HG03097 (cell line): ENCODE results near the gene HSDL1.

Experiments
- ATAC-seq: cut with Tn5 transposase; IDR thresholded peaks from one replicate; pipeline ENCODE4 v1.9.1; 2021; ENCODE audit not compliant: unreplicated experiment, low FRiP score

Gene HSDL1

DNA sequence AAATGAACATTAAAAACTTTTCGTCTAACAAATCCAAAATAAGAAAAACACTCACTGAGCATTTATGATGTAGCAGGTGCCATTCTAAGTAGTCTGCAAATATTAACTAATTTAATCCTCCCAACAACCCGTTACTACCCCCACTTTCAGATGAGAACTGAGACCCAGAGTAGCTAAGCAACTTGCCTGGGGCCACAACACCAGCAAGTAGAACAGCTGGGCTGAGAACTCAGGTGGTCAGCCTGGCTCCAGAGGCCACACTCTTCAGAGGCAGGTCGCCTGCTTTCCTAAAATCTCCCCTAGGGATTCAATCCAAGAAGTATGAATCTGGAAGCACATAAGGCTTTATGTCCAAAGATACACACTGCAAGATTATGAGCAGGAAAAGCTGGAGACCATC is 34.5 kb downstream of the HSDL1 start:
- no peak for ATAC-seq

DNA sequence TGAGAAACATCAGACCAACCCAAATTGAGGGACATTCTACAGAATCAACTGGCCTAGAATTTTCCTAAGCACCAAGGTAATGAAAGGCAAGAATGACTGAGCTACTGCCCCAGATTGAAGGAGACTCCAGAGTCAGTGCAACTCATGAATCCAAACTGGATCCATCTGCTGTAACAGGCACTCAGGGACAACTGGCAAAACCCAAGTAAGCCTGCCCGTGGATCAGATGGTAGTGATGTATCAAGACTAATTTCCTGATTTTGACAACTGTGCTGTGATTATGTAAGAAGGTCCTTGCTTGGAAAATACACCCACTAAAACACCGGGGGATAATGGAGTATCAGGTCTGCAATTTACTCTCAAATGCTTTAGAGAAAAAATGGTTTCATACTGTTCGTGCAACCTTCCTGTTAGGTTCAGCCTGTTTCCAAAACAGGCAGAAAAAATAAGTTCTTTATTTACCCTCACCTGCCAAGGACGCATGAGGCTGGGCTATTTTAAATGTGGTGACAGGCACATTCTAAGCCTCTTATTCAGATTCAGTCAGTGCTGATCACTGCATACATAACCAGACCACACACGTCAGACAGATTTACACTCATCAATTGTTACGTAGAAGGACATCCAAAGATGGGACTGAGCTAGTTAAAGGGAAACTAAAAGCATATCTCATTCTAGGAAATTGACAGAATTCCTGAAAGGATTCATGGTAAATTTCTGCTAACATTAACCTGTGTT is 35.2 kb downstream of the HSDL1 start:
- ATAC-seq, result no peak

DNA sequence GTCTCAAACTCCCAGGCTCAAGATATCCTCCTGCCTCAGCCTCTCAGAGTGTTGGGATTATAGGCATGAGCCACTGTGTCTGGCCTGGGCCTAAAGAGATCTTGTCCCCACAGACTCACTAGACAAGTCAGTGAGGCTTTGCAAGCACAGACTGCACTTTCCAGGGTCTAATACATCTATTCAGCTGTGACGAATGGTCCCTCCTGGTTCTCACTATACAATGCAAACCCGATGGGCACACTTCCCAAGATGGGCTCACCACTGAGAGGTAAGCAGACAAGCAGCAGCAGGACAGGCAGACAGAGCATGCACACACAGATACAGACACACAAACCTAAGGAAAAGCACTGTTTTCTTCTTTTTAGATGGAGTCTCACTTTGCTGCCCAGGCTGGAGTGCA is 37.1 kb downstream of the HSDL1 start:
- ATAC-seq, result no peak

DNA sequence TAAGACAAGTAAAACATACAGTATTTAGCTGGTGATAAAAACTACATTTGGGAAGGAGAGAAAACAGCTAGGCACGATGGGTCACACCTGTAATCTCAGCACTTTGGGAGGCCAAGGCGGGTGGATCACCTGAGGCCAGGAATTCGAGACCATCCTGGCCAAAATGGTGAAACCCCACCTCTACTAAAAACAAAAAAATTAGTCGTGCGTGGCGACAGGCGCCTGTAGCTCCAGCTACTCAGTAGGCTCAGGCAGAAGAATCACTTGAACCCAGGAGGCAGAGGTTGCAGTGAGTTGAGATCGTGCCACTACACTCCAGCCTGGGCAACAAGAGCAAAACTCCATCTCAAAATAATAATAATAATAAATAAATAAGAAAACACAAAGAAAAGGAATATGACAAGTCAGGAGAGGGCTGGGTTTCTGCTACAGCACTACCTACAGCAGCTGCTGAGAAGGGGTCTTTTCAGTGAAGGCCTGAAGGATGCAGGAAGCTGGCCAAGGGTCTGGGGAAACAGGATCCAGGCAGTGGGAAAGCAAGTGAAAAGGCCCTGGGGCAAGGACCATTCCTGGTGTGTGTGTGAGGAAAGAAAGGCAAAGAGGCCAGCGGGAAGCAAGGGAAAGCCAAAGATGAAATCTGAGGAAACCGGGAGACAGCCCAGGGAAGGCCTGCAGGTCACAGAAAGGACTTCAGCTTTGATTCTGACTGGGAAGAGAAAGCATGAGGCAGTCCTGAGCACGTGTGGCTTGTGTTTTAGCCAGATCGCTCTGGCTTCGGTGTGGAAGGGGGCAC is 38.8 kb downstream of the HSDL1 start:
- ATAC-seq, result no peak

DNA sequence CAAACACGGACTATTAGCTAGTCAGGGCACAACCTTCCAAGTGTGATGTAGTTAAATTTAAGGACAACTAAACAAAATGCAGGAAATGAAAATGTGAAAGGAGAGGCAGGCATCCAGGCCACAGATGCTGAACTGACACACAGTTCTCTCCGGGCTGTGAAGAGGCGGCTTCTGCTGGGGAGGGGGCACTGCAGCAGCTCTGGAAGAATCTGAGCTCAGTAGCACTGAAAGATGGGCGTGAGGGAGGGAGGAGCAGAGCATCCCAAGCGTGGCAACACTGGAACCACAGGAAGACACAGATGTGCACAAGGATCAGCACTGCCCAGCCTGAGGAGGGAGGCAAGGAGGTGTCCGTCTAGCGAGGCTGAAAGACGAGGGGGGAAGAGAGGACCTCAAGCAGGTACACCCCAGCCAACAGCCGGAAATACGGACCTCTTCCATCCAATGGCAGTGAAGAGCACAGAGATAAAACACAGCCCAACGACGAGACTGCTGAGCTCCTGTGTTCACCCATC is 39.6 kb downstream of the HSDL1 start:
- ATAC-seq, result no peak

- no peak for ATAC-seq
Measured at GRCh38 chr16:84104231-84104630, 40.7 kb downstream of the HSDL1 start.

GRCh38 chr16:84103678-84104077 is 41.3 kb downstream of the HSDL1 start:
- ATAC-seq, result no peak

DNA sequence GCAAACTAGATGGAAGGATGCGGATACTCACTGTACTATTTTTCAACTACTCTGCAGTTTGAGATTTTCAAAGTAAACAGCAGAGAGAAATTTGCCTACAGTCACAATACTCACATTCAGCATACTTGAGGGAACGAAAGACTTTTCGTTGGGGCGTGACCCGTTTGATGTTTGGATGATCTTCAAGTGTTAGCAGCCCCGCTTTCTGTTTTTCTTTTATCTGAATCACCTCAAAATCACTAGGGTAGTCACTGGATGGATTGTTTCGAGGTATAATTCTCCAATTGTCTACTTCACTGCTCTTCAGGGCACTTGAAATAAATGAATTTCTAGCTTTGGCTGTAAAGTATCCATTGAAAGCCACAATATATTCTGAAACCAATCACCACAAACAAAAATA is 46.0 kb downstream of the HSDL1 start:
- ATAC-seq, result no peak

GRCh38 chr16:84096447-84097005 is 48.5 kb downstream of the HSDL1 start:
- no peak for ATAC-seq

DNA sequence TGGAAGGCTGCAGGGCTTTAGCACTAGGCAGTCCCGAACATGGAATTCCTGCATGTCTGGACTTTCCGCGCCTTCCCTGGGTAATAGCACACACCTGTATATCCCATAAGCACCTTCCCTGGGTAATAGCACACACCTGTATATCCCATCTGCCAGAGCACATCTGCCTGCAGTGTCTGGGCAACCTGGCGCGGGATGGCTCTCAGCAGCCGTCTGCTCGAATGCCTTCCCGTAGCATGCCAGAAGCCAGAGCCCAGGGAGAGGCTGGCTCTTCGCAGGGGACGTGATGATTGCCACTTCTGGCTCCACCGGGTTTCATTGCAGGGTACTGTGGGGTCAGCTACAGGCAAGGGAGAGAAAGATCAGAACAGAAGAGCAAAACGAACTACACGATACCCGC is 49.5 kb downstream of the HSDL1 start:
- ATAC-seq, result no peak

GRCh38 chr16:84093879-84094270 is 51.1 kb downstream of the HSDL1 start:
- ATAC-seq, result no peak

- no peak for ATAC-seq
Measured at GRCh38 chr16:84093120-84093878, 51.7 kb downstream of the HSDL1 start.

GRCh38 chr16:84091460-84091859 is 53.5 kb downstream of the HSDL1 start:
- ATAC-seq, result no peak

DNA sequence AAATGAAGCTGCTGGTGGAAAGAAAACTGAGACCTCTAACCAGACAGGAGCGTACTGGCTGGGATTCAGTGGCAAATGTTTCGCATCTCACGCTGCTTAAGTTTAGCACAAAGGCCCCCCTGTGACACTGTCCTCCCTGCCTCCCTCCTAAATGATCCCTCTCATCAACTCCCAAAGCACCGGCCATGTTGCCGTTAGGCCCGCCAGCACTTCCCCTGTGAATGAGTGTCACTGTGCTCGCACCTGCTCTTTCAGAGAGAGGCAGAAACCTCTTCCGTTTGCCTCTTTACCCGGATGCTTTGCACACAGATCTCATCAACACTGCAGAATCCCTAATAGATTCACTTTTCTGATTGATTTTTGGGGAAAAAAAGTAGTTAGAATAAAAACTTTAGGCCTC is 54.8 kb downstream of the HSDL1 start:
- no peak for ATAC-seq

GRCh38 chr16:84088695-84089395 is 56.1 kb downstream of the HSDL1 start:
- peak; percentile 77 for ATAC-seq

DNA sequence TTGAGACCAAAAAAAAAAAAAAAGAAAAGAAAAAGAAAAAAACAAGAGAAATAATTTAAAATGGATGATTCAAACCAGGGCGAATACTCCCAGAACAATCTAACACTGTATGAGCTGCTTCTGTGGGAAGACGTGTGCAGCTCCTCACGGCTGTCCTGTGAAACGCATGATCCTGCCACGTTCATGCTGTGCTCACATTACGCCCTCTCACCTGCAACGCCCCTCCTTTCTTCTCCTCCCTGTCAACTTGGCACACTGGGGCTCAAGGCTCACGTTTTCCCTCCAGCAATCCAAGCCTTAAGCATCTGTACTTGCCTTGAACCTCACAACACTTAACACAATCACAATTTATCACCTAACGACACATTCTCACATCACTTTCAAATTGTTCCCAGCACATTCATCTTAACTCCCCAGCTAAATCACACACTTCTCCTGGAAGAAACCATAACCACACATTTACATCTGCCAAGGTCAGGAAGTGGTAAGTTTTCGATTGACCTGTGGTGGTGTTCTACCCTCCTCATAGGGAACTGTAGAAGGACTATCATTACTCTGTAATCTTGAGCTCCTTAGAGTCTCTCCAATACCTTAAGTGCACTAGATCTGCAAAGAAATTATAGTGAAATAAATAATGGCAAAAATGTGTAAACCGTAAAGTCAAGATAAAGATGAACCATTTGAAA is 57.4 kb downstream of the HSDL1 start:
- ATAC-seq, result no peak

- no peak for ATAC-seq
Measured at GRCh38 chr16:84087001-84087400, 58.0 kb downstream of the HSDL1 start.

GRCh38 chr16:84086341-84086740 is 58.6 kb downstream of the HSDL1 start:
- no peak for ATAC-seq

DNA sequence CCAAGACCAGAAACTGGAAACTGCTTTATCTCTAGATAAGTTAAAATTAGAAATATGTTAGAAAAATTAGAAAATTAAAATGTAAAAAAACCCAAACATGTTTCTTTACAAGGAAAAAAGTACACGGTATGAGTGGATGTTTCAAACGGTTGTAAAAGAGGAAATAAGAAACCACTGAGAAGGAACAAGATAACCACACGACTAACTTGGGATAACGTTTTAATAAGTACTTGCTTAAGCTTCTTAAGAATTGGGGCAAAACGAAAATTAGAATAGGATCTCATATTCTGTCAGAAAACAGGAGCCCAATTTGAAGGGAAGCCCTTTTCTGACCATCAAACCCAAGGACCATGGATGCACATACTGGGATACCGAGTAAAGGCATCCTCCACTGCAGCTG is 59.2 kb downstream of the HSDL1 start:
- no peak for ATAC-seq

- ATAC-seq, result no peak
Measured at GRCh38 chr16:84085271-84085667, 59.7 kb downstream of the HSDL1 start.
